Uterus (tissue), 4 donors: ENCODE measurements around the gene FYN. TPM values are rescaled to one million over a fixed set of nuclear protein-coding genes. Genes with fewer than 3 reads are reported as not detected.

Experiments used
- DNase-seq, 2 donors: peaks; one replicate each; pipeline ENCODE4 v3.0.0-alpha.2; 2019 to 2020
- H3K27ac ChIP-seq, 2 donors: fragments of 200-600 bp; sonication (generic); 1 replicate in 1 of 2; 2 replicates in 1 of 2; pipeline ENCODE4 v1.5.1; 2016 to 2018
- H3K27me3 ChIP-seq, 2 donors: fragments of 200-600 bp; sonication (generic); one replicate each; pipeline ENCODE4 v1.5.1; 2018 to 2019; ENCODE audit warnings: control low read depth in 1 of 2
- H3K36me3 ChIP-seq, 2 donors: fragments of 200-600 bp; sonication (generic); one replicate each; pipeline ENCODE4 v1.5.1; 2019; ENCODE audit warnings: control low read depth in 1 of 2
- H3K4me1 ChIP-seq, 2 donors: fragments of 200-600 bp; sonication (generic); one replicate each; pipeline ENCODE4 v1.5.1; 2018 to 2019; ENCODE audit warnings: control low read depth in 1 of 2
- H3K4me3 ChIP-seq, 2 donors: fragments of 200-600 bp; sonication (generic); 1 replicate in 1 of 2; 2 replicates in 1 of 2; pipeline ENCODE4 v1.5.1; 2018 to 2019; ENCODE audit warnings: mild to moderate bottlenecking in 1 of 2
- H3K9me3 ChIP-seq, 2 donors: fragments of 200-600 bp; sonication (generic); one replicate each; pipeline ENCODE4 v1.5.1; 2019; ENCODE audit warnings: control low read depth in 1 of 2
- CTCF ChIP-seq, 4 experiments: fragments of 200-600 bp in 2 of 4; fragments of 450-650 bp in 2 of 4; sonication (generic) in 2 of 4; IDR thresholded peaks; one replicate each; pipeline ENCODE4 v1.5.1; 2016 to 2019; ENCODE audit warnings: antibody characterized with exemption in 4 of 4, mild to moderate bottlenecking in 2 of 4, moderate library complexity in 1 of 4
- POLR2A ChIP-seq, 2 donors: fragments of 450-650 bp; IDR thresholded peaks; one replicate each; pipeline ENCODE4 v1.6.1; 2016; ENCODE audit warnings: antibody characterized with exemption in 2 of 2, mild to moderate bottlenecking in 1 of 2, moderate library complexity in 1 of 2
- intact Hi-C: fragments of 100-400 bp; cut with DNase I; formaldehyde crosslinking; loops from one replicate; pipeline ENCODE4 v1.15.1; 2023; ENCODE audit warnings: low total_unique reads
- total RNA-seq, 4 donors: library from RNA; depleted of rRNA in 3 of 4; stranded (reverse); fragments of >200 nt in 3 of 4; gene quantifications; one replicate each; pipeline versions ENCODE4 v1.1.0 to v1.2.4, GENCODE V29; 2014 to 2023
- donor health status: DM: yes; HTN: yes; CAD: no.

The FYN gene
- total RNA-seq, 4 donors from 2014 or later = 50.7 to 208 (median 135) TPM

- Histone ChIP-seq H3K4me3 (no peak overlapping the region), H3K4me1 (no peaks in the 10 kb centered on the region), H3K27ac (no peak overlapping the region), H3K36me3 (no peaks in the 10 kb centered on the region), H3K9me3 (no peaks in the 10 kb centered on the region), H3K27me3 (no peaks in the 10 kb centered on the region)
- intact Hi-C loops = no loop called here
- DNase-seq = no peak
- TF ChIP-seq POLR2A (IDR thresholded peaks at IDR 0.05) = no peak
- TF ChIP-seq CTCF (IDR thresholded peaks at IDR 0.05) = no peak
These were observed 27.2 kb downstream of the FYN start for GRCh38 chr6:111846066-111846465.

GRCh38 chr6:111845441-111845871 is 27.8 kb downstream of the FYN start:
- Histone ChIP-seq H3K9me3 (no peaks in the 10 kb centered on the region), H3K4me1 (no peaks in the 10 kb centered on the region), H3K27ac (no peak overlapping the region), H3K36me3 (no peaks in the 10 kb centered on the region), H3K27me3 (no peaks in the 10 kb centered on the region), H3K4me3 (no peak overlapping the region)
- TF ChIP-seq POLR2A (IDR thresholded peaks at IDR 0.05) = no peak
- no peak for TF ChIP-seq CTCF (IDR thresholded peaks at IDR 0.05)
- intact Hi-C loops = no loop called here
- no peak for DNase-seq

GRCh38 chr6:111844921-111845320 is 28.3 kb downstream of the FYN start:
- TF ChIP-seq POLR2A (IDR thresholded peaks at IDR 0.05) (no peak), CTCF (IDR thresholded peaks at IDR 0.05) (no peak)
- no peak overlapping the region for H3K27ac ChIP-seq
- H3K4me1 ChIP-seq = no peaks in the 10 kb centered on the region
- no peaks in the 10 kb centered on the region for H3K36me3 ChIP-seq
- no peak overlapping the region for H3K4me3 ChIP-seq
- H3K9me3 ChIP-seq = no peaks in the 10 kb centered on the region
- H3K27me3 ChIP-seq = no peaks in the 10 kb centered on the region
- DNase-seq = no peak
- intact Hi-C loops = no loop called here

GRCh38 chr6:111844376-111844775 is 28.9 kb downstream of the FYN start:
- TF ChIP-seq CTCF (IDR thresholded peaks at IDR 0.05) (no peak), POLR2A (IDR thresholded peaks at IDR 0.05) (no peak)
- H3K27ac ChIP-seq = no peak overlapping the region
- no peaks in the 10 kb centered on the region for H3K36me3 ChIP-seq
- no peaks in the 10 kb centered on the region for H3K27me3 ChIP-seq
- no peak overlapping the region for H3K4me3 ChIP-seq
- no peak for DNase-seq
- intact Hi-C loops = no loop called here
- no peaks in the 10 kb centered on the region for H3K9me3 ChIP-seq
- no peaks in the 10 kb centered on the region for H3K4me1 ChIP-seq

- H3K4me3 ChIP-seq = no peak overlapping the region
- H3K36me3 ChIP-seq = no peaks in the 10 kb centered on the region
- no peak overlapping the region for H3K27ac ChIP-seq
- H3K27me3 ChIP-seq = no peaks in the 10 kb centered on the region
- no peak for TF ChIP-seq CTCF (IDR thresholded peaks at IDR 0.05)
- no peak for TF ChIP-seq POLR2A (IDR thresholded peaks at IDR 0.05)
- DNase-seq = no peak
- no peaks in the 10 kb centered on the region for H3K9me3 ChIP-seq
- intact Hi-C loops = no loop called here
- peaks cover 0 to 6% of the 10 kb centered on the region in 2 donors for H3K4me1 ChIP-seq
These were observed 29.7 kb downstream of the FYN start for GRCh38 chr6:111843347-111844147.
